Mesodermal cell (in vitro differentiated cells): ENCODE measurements around the gene ARHGEF17. TPM values are rescaled to one million over a fixed set of nuclear protein-coding genes. Genes with fewer than 3 reads are reported as not detected.

Experiments
- H3K27ac ChIP-seq: 2 replicates; pipeline ENCODE4 v1.7.0; 2013; ENCODE audit warnings: mild to moderate bottlenecking, low read depth, low read length, moderate library complexity; ENCODE audit not compliant: severe bottlenecking
- H3K36me3 ChIP-seq: 2 replicates; pipeline ENCODE4 v1.7.1; 2013; ENCODE audit warnings: mild to moderate bottlenecking, low read length, moderate library complexity; ENCODE audit not compliant: control insufficient read depth, insufficient read depth
- H3K4me1 ChIP-seq: one replicate; pipeline ENCODE4 v1.7.1; 2013; ENCODE audit warnings: mild to moderate bottlenecking, low read length; ENCODE audit not compliant: insufficient read depth, control insufficient read depth, poor library complexity, severe bottlenecking
- H3K4me3 ChIP-seq: 2 replicates; pipeline ENCODE4 v1.7.0; 2013; ENCODE audit warnings: low read length, control low read depth, mild to moderate bottlenecking; ENCODE audit not compliant: insufficient read depth, poor library complexity, severe bottlenecking; ENCODE audit errors: extremely low read depth
- H3K9me3 ChIP-seq: 2 replicates; pipeline ENCODE4 v1.7.1; 2013; ENCODE audit warnings: mild to moderate bottlenecking, low read length, moderate library complexity; ENCODE audit not compliant: control insufficient read depth
- WGBS, 2 experiments: methylation state at CpG; one replicate each; pipeline ENCODE4 v1.1.5; 2013; ENCODE audit warnings: missing lambda C conversion rate in 2 of 2; ENCODE audit not compliant: insufficient coverage in 2 of 2; 5-methylcytosine and 5-hydroxymethylcytosine counted together
- polyA plus RNA-seq, 2 experiments: library from polyadenylated mRNA; stranded (reverse); fragments of 50-300 nt; gene quantifications; one replicate each; pipeline ENCODE4 v1.2.3, GENCODE V29; 2013

The ARHGEF17 gene, protein sequence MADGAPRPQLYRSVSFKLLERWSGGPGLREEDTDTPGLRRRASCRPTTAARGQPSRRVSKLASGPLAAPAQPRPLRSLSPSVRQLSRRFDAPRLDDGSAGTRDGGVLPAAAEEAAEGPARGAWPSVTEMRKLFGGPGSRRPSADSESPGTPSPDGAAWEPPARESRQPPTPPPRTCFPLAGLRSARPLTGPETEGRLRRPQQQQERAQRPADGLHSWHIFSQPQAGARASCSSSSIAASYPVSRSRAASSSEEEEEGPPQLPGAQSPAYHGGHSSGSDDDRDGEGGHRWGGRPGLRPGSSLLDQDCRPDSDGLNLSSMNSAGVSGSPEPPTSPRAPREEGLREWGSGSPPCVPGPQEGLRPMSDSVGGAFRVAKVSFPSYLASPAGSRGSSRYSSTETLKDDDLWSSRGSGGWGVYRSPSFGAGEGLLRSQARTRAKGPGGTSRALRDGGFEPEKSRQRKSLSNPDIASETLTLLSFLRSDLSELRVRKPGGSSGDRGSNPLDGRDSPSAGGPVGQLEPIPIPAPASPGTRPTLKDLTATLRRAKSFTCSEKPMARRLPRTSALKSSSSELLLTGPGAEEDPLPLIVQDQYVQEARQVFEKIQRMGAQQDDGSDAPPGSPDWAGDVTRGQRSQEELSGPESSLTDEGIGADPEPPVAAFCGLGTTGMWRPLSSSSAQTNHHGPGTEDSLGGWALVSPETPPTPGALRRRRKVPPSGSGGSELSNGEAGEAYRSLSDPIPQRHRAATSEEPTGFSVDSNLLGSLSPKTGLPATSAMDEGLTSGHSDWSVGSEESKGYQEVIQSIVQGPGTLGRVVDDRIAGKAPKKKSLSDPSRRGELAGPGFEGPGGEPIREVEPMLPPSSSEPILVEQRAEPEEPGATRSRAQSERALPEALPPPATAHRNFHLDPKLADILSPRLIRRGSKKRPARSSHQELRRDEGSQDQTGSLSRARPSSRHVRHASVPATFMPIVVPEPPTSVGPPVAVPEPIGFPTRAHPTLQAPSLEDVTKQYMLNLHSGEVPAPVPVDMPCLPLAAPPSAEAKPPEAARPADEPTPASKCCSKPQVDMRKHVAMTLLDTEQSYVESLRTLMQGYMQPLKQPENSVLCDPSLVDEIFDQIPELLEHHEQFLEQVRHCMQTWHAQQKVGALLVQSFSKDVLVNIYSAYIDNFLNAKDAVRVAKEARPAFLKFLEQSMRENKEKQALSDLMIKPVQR (N-terminal part only)
- 83.9 TPM for polyA plus RNA-seq (2013, experiment 1 of 2)
- 71.8 TPM for polyA plus RNA-seq (2013, experiment 2 of 2)

DNA sequence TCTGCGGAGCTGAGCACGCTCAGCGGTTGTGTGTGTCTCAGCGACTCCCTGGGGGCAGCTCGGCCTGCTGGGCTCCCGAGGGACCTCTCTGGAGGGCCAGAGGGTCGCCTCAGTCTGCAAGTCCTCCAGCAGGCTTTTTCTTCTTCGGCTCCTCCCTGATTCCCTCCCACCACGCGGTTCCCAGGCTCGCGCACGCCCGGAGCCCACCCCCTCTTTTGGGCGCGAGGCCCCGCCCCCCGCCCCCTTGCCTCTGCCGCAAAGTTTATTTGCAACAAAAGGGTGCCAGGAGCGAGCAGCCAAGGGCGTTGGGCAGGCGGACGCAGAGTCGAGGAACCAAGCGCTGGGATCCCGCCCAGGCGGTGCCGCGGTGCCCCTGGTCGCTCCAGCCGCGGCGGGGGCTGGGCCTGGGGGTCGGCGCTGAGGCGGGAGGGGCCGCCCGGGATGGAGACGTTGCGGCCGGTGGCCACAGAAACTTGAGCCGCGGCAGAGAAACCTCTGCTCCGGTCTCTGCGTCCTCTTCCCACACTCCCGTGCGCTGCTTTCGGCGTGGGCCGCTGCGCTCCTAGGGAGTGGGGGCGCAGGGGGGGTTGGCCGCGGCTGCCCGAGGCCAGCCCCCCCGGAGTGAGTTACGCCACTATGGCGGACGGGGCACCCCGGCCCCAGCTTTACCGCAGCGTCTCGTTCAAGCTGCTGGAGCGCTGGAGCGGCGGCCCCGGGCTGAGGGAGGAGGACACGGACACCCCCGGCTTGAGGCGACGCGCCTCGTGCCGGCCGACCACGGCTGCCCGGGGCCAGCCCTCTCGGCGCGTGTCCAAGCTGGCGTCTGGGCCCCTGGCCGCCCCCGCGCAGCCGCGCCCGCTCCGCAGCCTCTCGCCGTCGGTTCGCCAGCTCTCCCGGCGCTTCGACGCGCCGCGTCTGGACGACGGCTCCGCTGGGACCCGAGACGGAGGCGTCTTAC, at the start of gene ARHGEF17:
Gene ARHGEF17 (plus strand): TSS at position 274 of the 958 bp plus-strand sequence. CDS start 363 bp downstream, at position 637.
- H3K4me3 ChIP-seq, result peak within 1 kb of the TSS; percentile 88
- peaks cover 46% of the 10 kb centered on the region for H3K4me1 ChIP-seq
- WGBS, 2 experiments, result 0% methylated on average over 69 to 102 of the region's 105 CpGs
- H3K36me3 ChIP-seq, result peaks cover 20% of the 10 kb centered on the region
- no peaks in the 10 kb centered on the region for H3K9me3 ChIP-seq
- peak within 1 kb of the TSS; percentile 98 for H3K27ac ChIP-seq

DNA sequence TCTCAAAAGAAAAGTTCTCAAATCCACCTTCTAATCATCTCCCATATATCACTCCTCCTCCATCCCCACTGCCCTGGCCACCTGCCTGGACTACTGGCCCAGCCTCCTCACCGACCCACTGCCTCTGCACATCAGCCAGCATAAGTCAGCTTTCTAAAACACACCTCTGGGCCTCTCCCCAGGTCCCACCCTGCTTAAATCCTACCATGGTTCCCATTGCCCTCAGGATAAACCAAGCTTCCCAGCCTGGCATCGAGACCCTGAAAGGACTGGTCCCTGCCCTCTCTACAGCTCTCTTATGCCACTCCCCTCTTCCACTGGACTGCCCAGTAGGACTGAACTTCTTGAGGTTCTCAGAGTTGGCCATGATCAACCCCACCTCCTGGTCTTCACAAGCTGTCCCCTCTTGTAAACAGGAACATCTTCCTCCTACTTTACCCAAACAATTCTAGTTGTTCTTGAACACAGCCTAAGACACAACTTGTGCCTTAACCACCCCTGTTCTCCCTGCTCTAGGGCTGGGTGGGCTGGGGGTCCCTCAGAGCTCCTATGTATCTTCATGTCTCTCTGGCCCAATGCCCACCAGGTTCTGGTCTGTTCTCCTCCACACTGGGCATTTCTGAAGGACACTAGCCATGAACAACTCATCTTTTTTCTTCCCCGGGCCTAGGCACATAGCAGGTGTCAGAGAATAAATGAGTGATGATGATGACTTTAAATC, 48.5 kb upstream of the ARHGEF17 start:
- Histone ChIP-seq H3K4me3 (no peak overlapping the region), H3K36me3 (no peaks in the 10 kb centered on the region), H3K27ac (no peak overlapping the region), H3K9me3 (no peaks in the 10 kb centered on the region), H3K4me1 (peaks cover 10% of the 10 kb centered on the region)
- WGBS, 2 experiments, result 89 to 100% methylated on average over 1 to 2 of the region's 3 CpGs

DNA sequence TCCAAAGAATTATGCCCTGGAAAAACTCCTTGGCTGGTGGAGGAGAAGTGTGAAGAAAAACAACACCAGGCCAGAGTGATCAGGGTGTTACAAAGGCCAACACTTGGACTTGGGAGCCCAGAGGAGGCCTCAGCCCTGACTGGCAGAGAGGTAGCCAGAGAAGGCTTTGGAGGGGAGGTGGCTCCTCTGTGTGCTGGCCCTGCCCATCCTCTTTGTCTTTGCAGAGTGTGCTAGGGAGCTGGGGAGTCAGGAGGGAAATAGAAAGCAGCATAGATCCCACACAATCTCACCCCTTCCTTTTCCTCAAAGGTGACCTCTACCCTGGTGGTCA, 48.0 kb upstream of the ARHGEF17 start:
- Histone ChIP-seq H3K9me3 (no peaks in the 10 kb centered on the region), H3K27ac (no peak overlapping the region), H3K4me3 (no peak overlapping the region), H3K36me3 (no peaks in the 10 kb centered on the region), H3K4me1 (peaks cover 10% of the 10 kb centered on the region)

DNA sequence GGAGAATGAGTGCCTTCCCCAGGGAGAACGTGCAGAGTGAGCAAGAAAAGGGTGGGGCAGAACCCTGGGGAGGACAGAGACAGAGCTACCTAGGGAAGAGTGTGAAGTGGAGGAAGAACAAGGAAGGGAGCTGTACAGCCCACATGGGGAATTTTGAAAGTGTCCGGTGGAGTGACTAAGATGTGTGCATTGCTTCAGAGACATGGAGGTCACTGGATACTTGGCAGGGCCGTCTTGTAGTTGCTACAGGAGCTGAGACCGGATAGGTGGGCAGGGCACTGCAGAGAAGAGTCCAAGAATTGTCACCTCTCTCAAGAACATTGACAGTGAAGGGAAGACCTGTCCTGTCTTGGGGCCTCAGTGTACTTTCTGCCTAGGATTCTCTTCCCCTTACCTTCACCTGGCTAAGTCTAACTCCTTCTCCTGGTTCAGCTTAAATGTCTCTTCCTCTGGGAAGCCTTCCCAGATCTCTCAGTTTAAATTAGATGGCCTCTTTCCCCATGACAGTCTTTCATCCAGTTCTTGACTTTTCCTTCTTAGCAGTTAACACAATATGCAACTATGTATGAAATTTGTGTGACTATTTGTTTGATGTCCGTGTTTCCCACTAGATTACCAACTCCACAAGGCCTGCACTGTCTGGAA, 45.1 kb upstream of the ARHGEF17 start:
- Histone ChIP-seq H3K9me3 (no peaks in the 10 kb centered on the region), H3K4me3 (no peak overlapping the region), H3K36me3 (no peaks in the 10 kb centered on the region), H3K4me1 (peaks cover under 1% of the 10 kb centered on the region), H3K27ac (no peak overlapping the region)
- 73 to 80% methylated on average over 3 of the region's 5 CpGs for WGBS, 2 experiments

DNA sequence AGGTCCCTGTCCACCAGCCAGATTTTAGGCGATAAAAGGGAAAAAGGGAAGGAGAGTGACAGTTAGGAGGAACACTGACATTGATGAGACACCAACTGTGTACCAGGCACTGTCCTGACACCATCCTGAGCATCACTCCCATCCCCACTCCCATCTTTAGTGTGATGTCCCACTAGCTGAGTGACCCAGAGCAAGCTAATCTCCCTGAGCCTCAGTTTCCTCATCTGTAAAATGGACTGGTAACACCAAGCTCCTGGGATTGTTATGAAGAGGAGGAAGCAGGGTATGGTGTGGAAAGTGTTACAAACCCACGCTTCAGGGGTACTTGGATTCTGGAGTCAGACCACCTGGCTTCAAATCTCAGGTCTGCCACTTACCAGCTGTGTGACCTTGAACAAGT, 44.4 kb upstream of the ARHGEF17 start:
- WGBS, 2 experiments, result 67 to 83% methylated on average over 1 of the region's 2 CpGs
- Histone ChIP-seq H3K4me3 (no peak overlapping the region), H3K9me3 (no peaks in the 10 kb centered on the region), H3K36me3 (no peaks in the 10 kb centered on the region), H3K4me1 (no peaks in the 10 kb centered on the region), H3K27ac (no peak overlapping the region)

DNA sequence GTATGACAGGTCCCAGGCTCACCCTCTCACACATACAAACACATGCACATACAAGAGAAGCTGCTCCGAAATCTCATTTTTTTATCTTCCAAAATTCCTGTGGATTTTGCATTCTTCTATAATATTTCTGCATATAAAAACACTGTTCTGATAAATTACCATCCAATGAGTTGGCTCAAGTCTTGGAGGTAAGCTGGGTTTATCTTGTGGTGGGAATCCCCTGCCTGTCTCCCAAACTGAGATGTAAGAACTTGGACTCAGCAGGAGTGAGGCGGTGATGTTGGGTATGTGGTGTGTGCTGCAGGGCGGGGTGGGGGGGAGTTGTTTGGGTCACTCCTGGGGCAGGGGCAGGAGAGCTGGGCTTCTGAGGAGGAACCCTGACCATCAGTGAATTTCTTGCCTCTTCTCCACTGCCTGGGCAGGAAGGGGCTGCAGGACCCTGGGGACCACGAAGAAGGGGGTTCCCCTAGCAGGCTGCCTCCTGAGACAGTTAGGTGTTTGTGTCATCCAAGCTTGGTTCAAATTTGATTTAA, 42.7 kb upstream of the ARHGEF17 start:
- Histone ChIP-seq H3K4me1 (peaks cover 13% of the 10 kb centered on the region), H3K27ac (no peak overlapping the region), H3K4me3 (no peak overlapping the region), H3K36me3 (no peaks in the 10 kb centered on the region), H3K9me3 (no peaks in the 10 kb centered on the region)
- WGBS, 2 experiments, result 91 to 93% methylated on average over 1 to 2 of the region's 4 CpGs

DNA sequence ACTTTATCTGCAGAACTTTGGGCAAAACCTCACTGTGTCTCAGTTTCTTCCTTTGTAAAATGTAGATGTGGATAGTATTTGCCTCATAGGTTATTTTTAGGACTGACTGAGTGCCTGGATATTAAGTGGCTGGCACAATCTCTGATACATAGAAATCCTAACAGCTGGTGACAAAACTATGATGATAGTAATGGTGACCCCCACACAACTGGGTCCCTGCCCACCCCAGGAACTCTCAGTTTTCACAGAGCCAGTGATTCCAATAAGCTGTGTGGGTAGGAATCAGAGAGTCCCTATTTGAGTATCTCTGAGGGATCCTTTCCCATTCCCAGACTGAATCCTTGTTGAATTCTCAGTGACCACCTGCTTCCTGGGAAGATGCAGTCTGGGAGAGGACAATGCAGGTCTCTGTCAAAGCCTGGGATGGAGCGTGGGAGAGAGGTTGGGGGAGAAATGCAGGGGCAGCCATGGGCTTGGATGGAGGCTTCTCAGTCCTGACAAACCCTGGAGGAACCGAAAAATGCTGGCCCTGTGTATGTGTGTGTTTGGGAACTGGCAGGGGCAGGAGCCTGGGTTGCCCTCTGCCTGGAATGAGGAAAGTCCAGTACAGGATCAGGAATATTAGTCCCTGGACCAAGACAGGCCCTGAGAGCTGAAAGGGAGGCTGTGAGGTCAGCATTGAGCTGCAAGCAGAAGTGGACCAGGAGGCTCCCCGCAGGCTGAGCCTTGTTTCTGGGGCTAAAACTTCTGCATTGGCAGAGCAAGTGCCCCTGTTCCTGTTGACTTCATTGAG, 42.0 kb upstream of the ARHGEF17 start:
- WGBS, 2 experiments, result 86 to 91% methylated on average over 3 of the region's 3 CpGs
- Histone ChIP-seq H3K36me3 (no peaks in the 10 kb centered on the region), H3K4me1 (peaks cover 19% of the 10 kb centered on the region), H3K9me3 (no peaks in the 10 kb centered on the region), H3K27ac (no peak overlapping the region), H3K4me3 (no peak overlapping the region)

DNA sequence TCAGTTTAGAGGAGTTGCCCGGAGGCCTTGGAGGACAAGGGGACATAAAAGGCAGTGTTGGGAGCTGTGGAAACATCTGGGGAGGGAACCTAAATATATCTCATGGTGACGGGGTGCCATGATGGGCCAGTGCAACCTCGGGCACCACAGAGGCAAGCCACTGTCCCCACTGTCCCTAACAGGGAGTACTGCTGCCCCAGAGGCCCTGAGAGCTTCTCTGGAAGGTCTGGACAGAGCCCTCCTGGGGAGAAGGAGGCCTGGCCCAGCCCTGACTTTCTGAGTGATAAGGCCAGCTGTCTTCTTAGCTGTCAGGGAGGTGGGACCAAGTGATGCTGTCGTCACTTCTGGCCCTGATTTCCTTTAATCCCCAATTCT, 41.4 kb upstream of the ARHGEF17 start:
- no peaks in the 10 kb centered on the region for H3K9me3 ChIP-seq
- no peaks in the 10 kb centered on the region for H3K36me3 ChIP-seq
- H3K4me1 ChIP-seq, result peaks cover 24% of the 10 kb centered on the region
- no peak overlapping the region for H3K4me3 ChIP-seq
- no peak overlapping the region for H3K27ac ChIP-seq
- 90 to 91% methylated on average over 3 to 4 of the region's 4 CpGs for WGBS, 2 experiments
